HG03469 (cell line): ENCODE measurements around the gene EIF4G3.
"Not testable (repeated sequence)": the region's sequence is repeated elsewhere in the genome, so short reads cannot be mapped to it uniquely, and the experiment has no call there.

Source experiments
- ATAC-seq: cut with Tn5 transposase; IDR thresholded peaks from one replicate; pipeline ENCODE4 v1.9.1; 2021; ENCODE audit warnings: mild to moderate bottlenecking, moderate library complexity, moderate number of reproducible peaks; ENCODE audit not compliant: unreplicated experiment

Gene EIF4G3

GRCh38 chr1:21153388-21153787 is 23.3 kb downstream of the EIF4G3 start:
- ATAC-seq: no peak

DNA sequence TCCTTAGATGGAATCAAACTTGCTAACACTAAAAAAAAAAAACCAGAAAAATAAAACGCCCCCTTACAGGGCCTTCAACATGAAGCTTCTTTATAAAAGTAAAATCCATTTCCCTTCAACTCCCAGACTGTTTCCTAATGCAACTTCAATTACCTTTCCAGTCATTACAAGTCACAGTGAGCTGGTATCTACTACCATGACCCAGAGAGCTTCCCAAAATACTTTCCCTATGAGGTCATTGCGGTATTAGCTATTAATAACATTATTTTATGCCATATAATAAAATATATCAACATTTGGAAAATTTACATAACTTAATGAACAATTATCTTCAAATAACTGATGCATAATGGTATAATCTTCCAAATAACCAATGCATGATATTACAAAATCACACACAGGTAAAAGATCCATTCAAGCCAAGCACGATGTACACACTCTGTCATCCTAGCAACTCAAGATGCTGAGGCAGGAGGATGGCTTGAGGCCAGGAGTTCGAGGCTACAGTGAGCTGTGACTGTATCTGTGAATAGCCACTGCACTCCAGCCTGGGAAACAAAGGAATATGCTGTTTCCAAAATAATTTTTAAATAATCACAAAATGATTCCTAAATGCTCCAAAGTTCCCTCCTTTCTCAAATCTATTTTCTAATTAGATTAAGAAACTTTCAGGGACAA is 24.1 kb downstream of the EIF4G3 start:
- no peak for ATAC-seq

DNA sequence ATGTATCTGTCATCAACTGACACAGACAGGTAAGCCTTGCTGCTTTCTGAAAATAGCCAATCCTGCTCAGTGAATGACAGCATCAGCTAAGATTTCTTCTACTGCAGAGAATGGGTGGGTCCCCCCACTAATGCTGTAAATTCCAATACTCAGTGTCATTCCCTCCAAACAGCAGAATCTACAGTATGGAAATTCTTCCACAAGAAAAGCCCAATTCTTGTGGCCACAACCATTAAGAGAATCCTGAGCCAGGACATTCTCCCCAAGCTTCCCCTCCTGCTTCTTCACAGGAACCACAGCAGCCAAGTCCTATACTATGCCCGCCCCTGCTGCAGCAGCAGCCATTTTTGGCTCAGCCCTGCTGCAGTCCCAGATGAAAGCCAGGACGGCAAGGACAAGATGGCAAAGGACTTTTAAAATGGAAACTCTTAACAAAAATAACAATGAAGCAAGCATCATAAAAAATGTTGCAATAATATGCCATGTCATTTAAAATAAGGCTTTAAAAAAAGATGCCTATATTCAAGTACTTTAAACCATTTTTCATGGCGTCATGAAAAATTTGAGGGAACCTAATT is 26.8 kb downstream of the EIF4G3 start:
- no peak for ATAC-seq

- no peak for ATAC-seq
These were observed 27.3 kb downstream of the EIF4G3 start for GRCh38 chr1:21149430-21149854.

DNA sequence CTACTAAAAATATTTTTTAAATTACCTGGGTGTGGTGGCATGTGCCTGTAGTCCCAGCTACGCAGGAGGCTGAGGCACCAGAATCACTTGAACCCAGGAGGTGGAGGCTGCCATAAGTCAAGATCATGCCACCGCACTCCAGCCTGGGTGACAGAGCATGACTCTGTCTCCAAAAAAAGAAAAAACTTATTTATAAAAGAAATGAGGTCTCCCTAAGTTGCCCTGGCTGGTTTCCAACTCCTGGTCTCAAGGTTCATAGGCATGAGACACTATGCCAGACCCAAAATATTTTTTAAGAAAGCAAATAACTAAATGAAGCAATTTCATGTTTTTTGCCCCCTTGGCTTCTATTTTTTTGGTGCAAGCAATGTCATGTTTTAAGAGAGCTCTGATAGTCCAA is 32.9 kb downstream of the EIF4G3 start:
- no peak for ATAC-seq

GRCh38 chr1:21143138-21143537 is 33.6 kb downstream of the EIF4G3 start:
- ATAC-seq: no peak

DNA sequence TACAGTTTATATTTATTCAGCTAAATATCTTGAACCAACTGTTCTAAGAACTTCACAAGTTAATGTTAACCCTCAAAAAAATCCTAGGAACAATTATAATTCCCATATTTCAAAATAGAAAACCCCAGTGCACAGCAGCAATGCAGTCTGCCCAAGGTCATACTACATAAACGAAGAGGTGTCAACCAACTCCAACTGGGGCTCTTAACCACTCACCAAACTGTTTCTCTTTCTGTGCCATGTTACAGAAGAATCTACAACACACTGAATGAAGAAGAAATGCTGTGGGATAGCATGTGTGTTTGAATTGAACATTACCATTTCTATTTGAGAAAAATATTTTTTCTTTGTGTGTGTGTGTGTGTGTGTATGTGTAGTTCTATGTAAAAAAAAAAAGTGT is 35.7 kb downstream of the EIF4G3 start:
- ATAC-seq: no peak

- no peak for ATAC-seq
These were observed 37.1 kb downstream of the EIF4G3 start for GRCh38 chr1:21139601-21140000.

- ATAC-seq: not testable (repeated sequence)
These were observed 40.4 kb downstream of the EIF4G3 start for GRCh38 chr1:21136344-21136743.

DNA sequence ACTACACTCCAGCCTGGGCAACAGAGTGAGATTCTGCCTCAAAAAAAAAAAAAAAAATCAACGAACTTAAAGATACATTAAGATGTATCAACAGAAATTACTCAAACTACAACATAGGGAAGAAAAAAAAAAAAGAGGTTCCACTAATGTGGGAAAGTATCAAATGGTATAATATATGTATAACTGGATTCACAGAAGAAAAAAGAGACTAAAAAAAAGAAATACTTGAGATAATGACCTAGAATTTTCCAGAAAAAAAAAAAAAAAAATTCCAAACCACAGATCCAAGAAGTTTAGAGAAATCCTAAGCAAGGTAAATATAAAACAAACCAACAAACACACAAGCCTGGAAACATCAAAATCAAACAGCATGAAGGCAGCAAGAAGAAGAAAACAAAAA is 45.5 kb downstream of the EIF4G3 start:
- no peak for ATAC-seq

- ATAC-seq: no peak
These were observed 47.3 kb downstream of the EIF4G3 start for GRCh38 chr1:21129407-21129806.

DNA sequence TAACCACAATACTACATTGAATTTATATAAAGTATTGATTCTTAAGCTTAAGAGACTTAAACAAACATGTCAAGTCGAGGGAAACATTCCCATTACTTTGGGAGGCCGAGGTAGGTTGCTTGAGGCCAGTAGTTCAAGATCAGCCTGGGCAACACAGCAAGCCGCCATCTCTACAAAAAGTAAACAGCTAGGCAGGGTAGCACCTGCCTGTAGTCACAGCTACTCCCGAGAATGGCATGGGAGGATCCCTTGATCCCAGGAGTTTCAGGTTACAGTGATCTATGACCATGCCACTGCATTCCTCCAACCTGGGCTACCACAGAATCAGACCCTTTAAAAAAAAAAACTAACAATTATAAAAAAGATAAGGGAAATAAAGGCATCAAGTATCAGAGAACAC is 50.4 kb downstream of the EIF4G3 start:
- ATAC-seq: no peak

GRCh38 chr1:21124846-21125245 is 51.9 kb downstream of the EIF4G3 start:
- ATAC-seq: no peak

GRCh38 chr1:21123287-21123948 is 53.3 kb downstream of the EIF4G3 start:
- no peak for ATAC-seq

DNA sequence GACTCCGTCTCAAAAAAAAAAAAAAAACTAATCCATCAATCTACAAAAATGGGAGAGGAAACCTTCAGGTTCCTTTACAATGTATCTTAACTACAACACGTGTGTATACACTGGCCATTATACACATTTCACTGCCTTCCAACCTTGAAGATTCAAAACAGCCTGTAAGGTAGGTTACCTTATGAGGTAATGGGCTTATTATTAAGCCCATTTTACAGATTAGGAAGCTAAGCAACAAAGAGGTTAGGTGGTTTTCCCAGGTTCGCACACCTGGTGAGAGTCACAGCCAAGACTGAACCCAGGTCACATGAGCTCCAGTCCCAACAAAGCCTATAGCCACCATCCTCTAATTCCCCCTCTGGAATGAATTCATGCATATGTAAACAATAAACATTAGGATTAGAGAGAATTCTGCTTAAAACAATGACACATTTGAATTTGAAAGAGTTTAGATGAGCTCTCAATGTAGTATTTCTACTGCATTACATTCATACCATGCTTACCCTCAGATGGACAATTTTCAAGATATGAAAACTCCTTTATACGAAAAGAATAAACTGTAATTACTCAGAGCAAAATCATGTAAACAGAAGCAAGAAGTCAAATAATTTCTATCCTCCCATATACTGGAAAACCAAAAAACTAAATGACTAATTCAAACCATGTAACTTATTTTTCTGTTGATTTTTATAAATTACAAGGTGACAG is 54.8 kb downstream of the EIF4G3 start:
- no peak for ATAC-seq

- no peak for ATAC-seq
These were observed 58.5 kb downstream of the EIF4G3 start for GRCh38 chr1:21118167-21118566.

GRCh38 chr1:21117597-21118001 is 59.1 kb downstream of the EIF4G3 start:
- ATAC-seq: no peak

- no peak for ATAC-seq
These were observed 59.5 kb downstream of the EIF4G3 start for GRCh38 chr1:21117159-21117558.

GRCh38 chr1:21115098-21115760 is 61.5 kb downstream of the EIF4G3 start:
- ATAC-seq: no peak

DNA sequence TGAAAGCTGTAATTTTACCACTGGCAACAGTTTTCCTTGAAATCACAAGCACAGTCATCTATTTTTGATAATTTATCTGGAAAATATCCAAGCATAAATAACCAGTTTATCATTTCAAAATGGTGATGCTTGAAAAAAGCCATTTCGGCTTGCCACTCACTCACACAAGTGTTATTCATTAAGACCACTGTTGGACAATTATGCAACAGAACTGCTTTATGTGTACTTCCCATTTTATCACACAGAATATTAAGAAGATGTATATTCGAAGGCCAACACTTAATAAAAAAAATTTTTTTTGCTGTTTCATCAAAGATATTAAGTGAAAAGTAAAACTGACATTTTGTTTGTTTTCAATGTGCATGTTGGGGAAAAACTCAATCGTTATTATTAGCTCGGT is 62.3 kb downstream of the EIF4G3 start:
- ATAC-seq: no peak

DNA sequence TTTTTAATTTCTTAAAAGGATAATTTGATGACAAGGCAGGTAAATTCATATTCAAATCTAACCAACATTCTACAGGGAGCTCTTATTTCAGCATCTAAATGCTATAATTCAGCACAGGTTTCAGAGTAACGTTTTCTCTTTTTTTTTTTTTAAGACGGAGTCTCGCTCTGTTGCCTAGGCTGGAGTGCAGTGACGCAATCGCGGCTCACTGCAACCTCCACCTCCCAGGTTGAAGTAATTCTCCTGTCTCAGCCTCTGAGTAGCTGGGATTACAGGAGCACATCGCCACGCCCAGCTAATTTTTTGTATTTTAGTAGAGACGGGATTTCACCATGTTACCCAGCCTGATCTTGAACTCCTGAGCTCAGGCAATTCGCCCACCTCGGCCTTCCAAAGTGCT is 66.5 kb downstream of the EIF4G3 start:
- ATAC-seq: no peak
